H54 (cell line): Measurements from ENCODE around the gene TP53I11.

Source experiments
- DNase-seq: peaks from one replicate; pipeline ENCODE4 v3.0.0; 2011; ENCODE audit warnings: low spot score, mixed read lengths; ENCODE audit not compliant: insufficient read length
- FAIRE-seq: peaks from 3 replicates; lab custom pipeline; 2011; peaks lifted over from hg19 to GRCh38; lab: Jason Lieb, UNC
- POLR2A ChIP-seq: IDR thresholded peaks from 2 replicates; pipeline ENCODE4 v1.6.1; 2011; ENCODE audit warnings: low read depth, mild to moderate bottlenecking, low read length

The TP53I11 gene

GRCh38 chr11:44930588-44931302 is 19.9 kb downstream of the TP53I11 start:
- TF ChIP-seq POLR2A = no peak
- DNase-seq (no peak), FAIRE-seq (no peak)

GRCh38 chr11:44928816-44929215 is 21.9 kb downstream of the TP53I11 start:
- FAIRE-seq (no peak), DNase-seq (no peak)
- no peak for TF ChIP-seq POLR2A

GRCh38 chr11:44928144-44928543 is 22.5 kb downstream of the TP53I11 start:
- no peak for TF ChIP-seq POLR2A
- FAIRE-seq (no peak), DNase-seq (no peak)

GRCh38 chr11:44927174-44927661 is 23.5 kb downstream of the TP53I11 start:
- no peak for TF ChIP-seq POLR2A
- DNase-seq = peak; percentile 86
- FAIRE-seq = no peak

- FAIRE-seq (no peak), DNase-seq (no peak)
- TF ChIP-seq POLR2A = no peak
Measured at GRCh38 chr11:44926036-44926435, 24.6 kb downstream of the TP53I11 start.

- DNase-seq = no peak
- no peak for FAIRE-seq
- TF ChIP-seq POLR2A = no peak
Measured at GRCh38 chr11:44923806-44924205, 26.9 kb downstream of the TP53I11 start.

- no peak for TF ChIP-seq POLR2A
- no peak for DNase-seq
- FAIRE-seq = no peak
Measured at GRCh38 chr11:44923115-44923514, 27.6 kb downstream of the TP53I11 start.

GRCh38 chr11:44920451-44920850 is 30.2 kb downstream of the TP53I11 start:
- no peak for TF ChIP-seq POLR2A

GRCh38 chr11:44917741-44918140 is 32.9 kb downstream of the TP53I11 start:
- DNase-seq = no peak
- FAIRE-seq = no peak
- TF ChIP-seq POLR2A = no peak

More at GRCh38 chr11:44920451-44920850, 30.2 kb downstream of the TP53I11 start:
- DNase-seq (no peak), FAIRE-seq (no peak)

GRCh38 chr11:44916801-44917385 is 33.8 kb downstream of the TP53I11 start:
- no peak for TF ChIP-seq POLR2A
- FAIRE-seq (no peak), DNase-seq (no peak)

GRCh38 chr11:44916331-44916730 is 34.4 kb downstream of the TP53I11 start:
- DNase-seq = no peak
- no peak for TF ChIP-seq POLR2A

GRCh38 chr11:44915621-44916020 is 35.1 kb downstream of the TP53I11 start:
- DNase-seq = no peak
- FAIRE-seq = no peak
- no peak for TF ChIP-seq POLR2A

More at GRCh38 chr11:44916331-44916730, 34.4 kb downstream of the TP53I11 start:
- no peak for FAIRE-seq

- no peak for FAIRE-seq
- TF ChIP-seq POLR2A = no peak
- DNase-seq = no peak
Measured at GRCh38 chr11:44915004-44915403, 35.7 kb downstream of the TP53I11 start.

- FAIRE-seq = no peak
- DNase-seq = no peak
- no peak for TF ChIP-seq POLR2A
Measured at GRCh38 chr11:44914105-44914504, 36.6 kb downstream of the TP53I11 start.

GRCh38 chr11:44913502-44913901 is 37.2 kb downstream of the TP53I11 start:
- no peak for DNase-seq
- no peak for TF ChIP-seq POLR2A
- FAIRE-seq = no peak
